Activated CD4-positive, alpha-beta memory T cell treated with anti-CD3 and anti-CD28 coated beads for 36 hours (primary cell): ENCODE measurements around the gene KIAA1671. TPM values are rescaled to one million over a fixed set of nuclear protein-coding genes. Genes with fewer than 3 reads are reported as not detected.

Experiments
- CTCF ChIA-PET: fragments of 350-600 bp; sonication (Branson Sonifier 250); formaldehyde crosslinking; loops from one replicate; lab custom pipeline; 2021; ENCODE audit warnings: antibody characterized with exemption, inconsistent platforms; lab: Charles Lee
- POLR2A ChIA-PET: fragments of 350-600 bp; sonication (Branson Sonifier 250); formaldehyde crosslinking; loops from one replicate; lab custom pipeline; 2021; ENCODE audit warnings: antibody characterized with exemption; lab: Charles Lee
- DNase-seq: peaks from one replicate; pipeline ENCODE4 v3.0.0-alpha.2; 2020
- H3K27ac Mint-ChIP-seq: one replicate; pipeline ENCODE4 v1.8.0; 2021; ENCODE audit warnings: mixed read lengths
- H3K27me3 Mint-ChIP-seq: one replicate; pipeline ENCODE4 v1.8.0; 2021; ENCODE audit warnings: mixed read lengths
- H3K36me3 Mint-ChIP-seq: one replicate; pipeline ENCODE4 v1.8.0; 2021; ENCODE audit warnings: mixed read lengths
- H3K4me1 Mint-ChIP-seq: one replicate; pipeline ENCODE4 v1.8.0; 2021; ENCODE audit warnings: low read depth, mixed read lengths
- H3K4me3 Mint-ChIP-seq: one replicate; pipeline ENCODE4 v1.8.0; 2021; ENCODE audit warnings: mild to moderate bottlenecking, mixed read lengths
- H3K9me3 Mint-ChIP-seq: one replicate; pipeline ENCODE4 v1.8.0; 2021; ENCODE audit warnings: mixed read lengths
- intact Hi-C: fragments of 100-400 bp; cut with micrococcal nuclease; formaldehyde crosslinking; loops from one replicate; pipeline ENCODE4 v1.15.1; 2023
- total RNA-seq, 2 experiments: library from RNA; stranded (reverse); gene quantifications; one replicate each; pipeline ENCODE4 v1.2.3, GENCODE V29; 2021

Gene KIAA1671
- total RNA-seq, 2 experiments from 2014 or later, result 6.5 to 6.8 TPM

DNA sequence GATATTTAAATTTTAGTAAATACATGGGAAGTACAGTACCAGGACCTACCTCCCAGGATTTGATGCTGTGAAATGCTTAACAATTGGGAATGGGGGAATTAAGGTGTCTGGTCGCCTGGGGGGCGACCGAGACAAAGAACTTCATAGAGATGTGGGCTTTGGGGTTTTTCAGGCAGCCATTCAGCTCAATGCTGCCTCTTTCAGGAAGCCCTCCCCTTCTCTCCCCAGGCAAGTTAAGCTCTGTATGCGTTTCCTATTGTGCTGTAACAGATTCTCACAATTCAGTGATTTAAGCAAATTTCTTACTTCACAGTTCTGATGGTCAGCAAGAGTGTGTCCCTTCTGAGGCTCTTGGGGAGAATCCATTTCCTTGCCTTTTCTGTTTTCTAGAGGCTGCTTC lies 53.8 kb downstream of the KIAA1671 start:
- POLR2A ChIA-PET, result no interaction called here
- Mint-ChIP-seq H3K36me3 (no peaks in the 10 kb centered on the region), H3K9me3 (peaks cover 10% of the 10 kb centered on the region), H3K27ac (no peak overlapping the region), H3K27me3 (no peaks in the 10 kb centered on the region), H3K4me1 (peaks cover 3% of the 10 kb centered on the region), H3K4me3 (no peak overlapping the region)
- CTCF ChIA-PET, result no interaction called here
- intact Hi-C loops, result no loop called here
- DNase-seq, result no peak

- Mint-ChIP-seq H3K27me3 (no peaks in the 10 kb centered on the region), H3K27ac (no peak overlapping the region), H3K9me3 (peaks cover 4% of the 10 kb centered on the region), H3K4me1 (no peaks in the 10 kb centered on the region), H3K36me3 (no peaks in the 10 kb centered on the region), H3K4me3 (no peak overlapping the region)
- POLR2A ChIA-PET, result no interaction called here
- intact Hi-C loops, result no loop called here
- no peak for DNase-seq
- CTCF ChIA-PET, result no interaction called here
Observed at GRCh38 chr22:25007444-25008106, 55.1 kb downstream of the KIAA1671 start.

GRCh38 chr22:25008666-25009065 lies 56.1 kb downstream of the KIAA1671 start:
- CTCF ChIA-PET, result no interaction called here
- no peaks in the 10 kb centered on the region for H3K36me3 Mint-ChIP-seq
- intact Hi-C loops, result no loop called here
- no peaks in the 10 kb centered on the region for H3K27me3 Mint-ChIP-seq
- H3K27ac Mint-ChIP-seq, result no peak overlapping the region
- POLR2A ChIA-PET, result no interaction called here
- H3K4me1 Mint-ChIP-seq, result no peaks in the 10 kb centered on the region
- no peak overlapping the region for H3K4me3 Mint-ChIP-seq
- DNase-seq, result no peak
- H3K9me3 Mint-ChIP-seq, result no peaks in the 10 kb centered on the region

DNA sequence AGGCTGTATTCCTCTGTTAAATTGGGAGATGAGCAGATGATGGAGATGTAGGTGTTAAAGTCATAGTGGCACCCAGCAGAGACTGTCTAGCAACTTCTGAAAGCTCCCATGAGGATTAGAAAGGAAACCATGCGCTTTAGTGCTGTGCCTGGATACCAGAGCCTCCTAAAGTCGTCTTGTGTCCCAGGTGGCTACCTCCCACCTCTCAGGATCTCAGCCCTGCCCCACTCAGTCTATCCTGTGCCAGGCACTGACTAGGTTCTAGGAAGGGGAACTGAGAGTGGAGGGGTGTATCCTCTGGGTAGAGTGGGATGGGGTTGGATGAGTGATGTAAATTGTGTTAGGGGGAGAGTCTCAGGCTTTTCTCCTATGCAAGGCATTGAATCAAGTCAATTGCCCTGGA lies 60.2 kb downstream of the KIAA1671 start:
- CTCF ChIA-PET, result interaction anchor here (1.4 kb wide), 1 partner anchor 36 kb away, joined by 3 read pairs; no protein-coding TSS in a partner anchor
- POLR2A ChIA-PET, result no interaction called here
- H3K9me3 Mint-ChIP-seq, result no peaks in the 10 kb centered on the region
- H3K4me3 Mint-ChIP-seq, result no peak overlapping the region
- DNase-seq, result no peak
- H3K27me3 Mint-ChIP-seq, result no peaks in the 10 kb centered on the region
- H3K4me1 Mint-ChIP-seq, result no peaks in the 10 kb centered on the region
- intact Hi-C loops, result no loop called here
- no peaks in the 10 kb centered on the region for H3K36me3 Mint-ChIP-seq
- H3K27ac Mint-ChIP-seq, result no peak overlapping the region

- ChIA-PET POLR2A (no interaction called here), CTCF (interaction anchor here (0.6 to 1.8 kb wide), 3 partner anchors 35 to 808 kb away, joined by 3 to 5 read pairs (median 4); no protein-coding TSS in a partner anchor)
- no peak for DNase-seq
- Mint-ChIP-seq H3K9me3 (no peaks in the 10 kb centered on the region), H3K4me3 (no peak overlapping the region), H3K4me1 (no peaks in the 10 kb centered on the region), H3K27ac (no peak overlapping the region), H3K27me3 (no peaks in the 10 kb centered on the region), H3K36me3 (no peaks in the 10 kb centered on the region)
- intact Hi-C loops, result no loop called here
Observed at GRCh38 chr22:25013607-25014006, 61.1 kb downstream of the KIAA1671 start.

DNA sequence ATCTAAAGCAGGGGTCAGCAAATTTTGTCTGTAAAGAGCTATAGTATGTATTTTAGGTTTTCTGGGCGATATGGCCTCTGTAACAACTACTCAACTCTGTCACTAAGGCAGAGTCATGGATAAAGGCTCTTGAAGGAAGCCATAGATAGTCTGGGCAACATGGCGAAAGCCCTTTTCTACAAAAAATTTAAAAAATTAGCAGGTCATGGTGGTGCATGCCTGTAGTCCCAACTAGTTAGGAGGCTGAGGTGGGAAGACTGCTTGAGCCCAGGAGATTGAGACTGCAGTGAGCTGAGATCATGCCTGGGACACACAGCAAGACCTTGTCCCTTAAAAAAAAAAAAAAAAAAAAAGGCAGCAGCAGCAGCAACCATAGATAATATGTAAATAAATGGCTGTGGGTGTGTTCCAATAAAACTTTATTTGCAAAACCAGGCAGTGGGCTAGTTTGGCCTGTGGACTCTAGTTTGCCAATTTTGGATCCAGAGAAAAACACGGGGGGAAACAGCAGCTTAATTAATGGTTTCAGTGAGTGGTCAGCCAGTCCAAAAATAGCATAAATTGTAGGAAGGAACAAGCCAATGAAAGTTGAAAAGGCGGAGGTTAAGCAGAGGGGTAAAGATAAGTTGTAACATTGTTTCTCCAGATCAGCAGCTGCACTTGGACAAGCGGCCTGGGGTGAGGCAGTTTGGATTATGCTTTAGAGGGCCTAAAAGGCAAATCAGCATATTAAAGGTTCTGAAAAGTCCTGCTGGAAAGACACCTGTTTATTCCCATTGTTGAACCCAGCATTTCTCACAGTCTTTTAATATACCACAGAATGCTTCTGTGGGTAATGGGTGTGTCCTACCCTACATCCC lies 62.6 kb downstream of the KIAA1671 start:
- CTCF ChIA-PET, result interaction anchor here (1.8 kb wide), 1 partner anchor 33 kb away, joined by 5 read pairs; no protein-coding TSS in a partner anchor
- H3K36me3 Mint-ChIP-seq, result no peaks in the 10 kb centered on the region

DNA sequence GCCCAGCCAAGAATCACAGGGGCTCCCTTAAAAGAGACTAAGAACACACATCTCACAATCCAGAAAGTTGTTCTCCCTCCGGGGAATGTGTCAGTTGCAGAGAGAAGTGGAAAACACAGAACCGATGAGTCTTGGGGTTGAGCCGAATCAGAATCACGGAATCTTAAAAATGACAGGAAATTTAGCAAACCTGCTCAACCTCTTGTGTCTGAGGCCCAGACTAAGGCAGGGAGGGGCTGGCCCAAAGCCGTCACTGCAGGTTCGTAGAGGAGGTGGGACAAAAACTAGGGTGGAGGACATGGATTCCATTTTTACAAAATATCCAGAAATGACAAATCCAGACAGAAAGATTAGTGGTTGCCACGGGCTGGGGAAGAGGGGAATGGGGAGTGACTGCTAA lies 63.8 kb downstream of the KIAA1671 start:
- CTCF ChIA-PET, result no interaction called here

More for the DNA sequence above, 62.6 kb downstream of the KIAA1671 start:
- Mint-ChIP-seq H3K27me3 (peaks cover 4% of the 10 kb centered on the region), H3K27ac (no peak overlapping the region), H3K4me1 (no peaks in the 10 kb centered on the region), H3K9me3 (no peaks in the 10 kb centered on the region), H3K4me3 (no peak overlapping the region)
- intact Hi-C loops, result no loop called here
- DNase-seq, result no peak
- POLR2A ChIA-PET, result interaction anchor here (1.2 kb wide), 1 partner anchor 10 kb away, joined by 3 read pairs; no protein-coding TSS in a partner anchor

DNA sequence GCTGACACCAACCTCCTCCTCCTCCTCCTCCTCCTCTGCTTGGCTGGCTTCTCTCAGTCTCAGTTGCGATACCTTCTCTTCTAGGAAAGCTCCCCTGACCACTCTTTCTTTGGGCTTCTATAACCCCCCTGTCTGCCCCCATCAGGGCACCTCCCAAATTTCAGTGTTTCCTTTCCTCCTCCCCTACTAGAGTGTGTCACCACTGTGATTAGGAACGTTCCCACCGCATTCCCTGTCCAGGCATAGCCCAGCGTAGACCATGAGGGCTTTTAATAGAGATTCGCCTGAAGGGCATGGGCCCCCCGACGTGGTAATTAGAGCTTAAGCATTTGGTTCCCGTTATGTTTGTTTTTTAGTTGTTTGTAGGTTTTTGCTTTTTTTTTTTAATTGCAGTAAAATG lies 65.5 kb downstream of the KIAA1671 start:
- no peak overlapping the region for H3K27ac Mint-ChIP-seq
- H3K36me3 Mint-ChIP-seq, result no peaks in the 10 kb centered on the region
- DNase-seq, result no peak
- H3K4me3 Mint-ChIP-seq, result no peak overlapping the region
- POLR2A ChIA-PET, result no interaction called here
- intact Hi-C loops, result no loop called here
- CTCF ChIA-PET, result no interaction called here
- no peaks in the 10 kb centered on the region for H3K4me1 Mint-ChIP-seq
- peaks cover 12% of the 10 kb centered on the region for H3K27me3 Mint-ChIP-seq
- no peaks in the 10 kb centered on the region for H3K9me3 Mint-ChIP-seq

More for the DNA sequence above, 63.8 kb downstream of the KIAA1671 start:
- no peak overlapping the region for H3K4me3 Mint-ChIP-seq
- POLR2A ChIA-PET, result no interaction called here
- DNase-seq, result no peak
- no peaks in the 10 kb centered on the region for H3K36me3 Mint-ChIP-seq
- H3K4me1 Mint-ChIP-seq, result no peaks in the 10 kb centered on the region
- intact Hi-C loops, result no loop called here
- no peak overlapping the region for H3K27ac Mint-ChIP-seq
- no peaks in the 10 kb centered on the region for H3K9me3 Mint-ChIP-seq
- peaks cover 10% of the 10 kb centered on the region for H3K27me3 Mint-ChIP-seq

- Mint-ChIP-seq H3K9me3 (no peaks in the 10 kb centered on the region), H3K36me3 (no peaks in the 10 kb centered on the region), H3K4me3 (no peak overlapping the region), H3K27ac (no peak overlapping the region), H3K4me1 (no peaks in the 10 kb centered on the region), H3K27me3 (peaks cover 12% of the 10 kb centered on the region)
- POLR2A ChIA-PET, result no interaction called here
- intact Hi-C loops, result no loop called here
- CTCF ChIA-PET, result no interaction called here
- no peak for DNase-seq
Observed at GRCh38 chr22:25019427-25020184, 67.1 kb downstream of the KIAA1671 start.

DNA sequence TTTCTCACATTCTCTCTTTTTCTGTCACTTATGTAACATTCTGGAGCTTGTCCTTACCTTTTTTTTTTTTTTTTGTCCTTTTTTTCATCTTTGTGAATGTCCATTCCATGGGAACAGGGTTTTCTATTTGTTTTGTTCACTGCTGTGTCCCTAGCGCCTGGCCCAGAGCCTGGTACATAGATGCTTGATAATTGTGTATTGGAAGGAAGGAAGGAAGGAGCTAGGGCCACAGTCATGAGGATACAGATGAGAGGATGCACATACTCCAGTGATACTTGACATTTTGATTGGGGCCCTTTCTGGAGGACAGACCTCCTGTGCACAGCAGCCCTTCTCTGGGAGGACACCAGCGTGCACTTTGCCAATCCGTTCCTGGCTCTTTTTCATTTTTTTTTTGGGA lies 68.9 kb downstream of the KIAA1671 start:
- intact Hi-C loops, result no loop called here
- Mint-ChIP-seq H3K27ac (no peak overlapping the region), H3K4me3 (no peak overlapping the region), H3K4me1 (peaks cover 5% of the 10 kb centered on the region), H3K9me3 (no peaks in the 10 kb centered on the region), H3K27me3 (peaks cover 12% of the 10 kb centered on the region), H3K36me3 (no peaks in the 10 kb centered on the region)
- ChIA-PET POLR2A (no interaction called here), CTCF (interaction anchor here (0.6 to 1.4 kb wide), 2 partner anchors 26 to 82 kb away, joined by 3 to 5 read pairs; no protein-coding TSS in a partner anchor)
- no peak for DNase-seq

DNA sequence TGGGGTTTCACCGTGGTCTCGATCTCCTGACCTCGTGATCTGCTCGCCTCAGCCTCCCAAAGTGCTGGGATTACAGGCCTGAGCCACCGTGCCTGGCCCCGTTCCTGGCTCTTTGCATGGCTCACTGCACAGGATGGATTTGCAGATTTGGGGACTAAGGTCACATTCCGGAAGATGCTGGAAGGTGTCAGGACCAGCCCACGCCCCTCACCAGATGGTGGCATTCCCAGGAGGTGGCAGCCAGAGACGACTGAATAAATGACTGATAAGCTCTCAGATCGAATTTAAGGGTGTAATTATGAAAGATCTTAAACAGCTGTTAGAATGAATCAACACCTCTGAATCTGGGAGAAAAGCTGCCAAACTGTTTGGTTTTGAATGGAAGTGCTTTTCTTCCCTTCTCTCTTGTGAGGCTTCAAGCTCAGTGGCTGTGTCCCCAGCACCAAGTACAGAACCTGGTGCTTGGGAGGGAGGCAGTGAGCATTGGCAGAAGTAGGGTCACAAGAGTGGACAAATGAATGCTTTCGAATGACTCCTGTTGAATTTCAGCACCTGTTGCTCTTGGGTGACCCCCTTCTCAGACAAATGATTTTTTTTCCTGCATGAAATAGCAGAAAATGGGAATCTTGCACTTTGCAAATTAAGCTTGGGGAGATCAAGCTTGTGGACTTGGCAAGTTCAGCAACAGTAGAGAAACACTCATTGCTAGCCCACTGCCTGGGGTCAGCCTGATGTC lies 69.6 kb downstream of the KIAA1671 start:
- H3K27ac Mint-ChIP-seq, result no peak overlapping the region
- no peak for DNase-seq
- CTCF ChIA-PET, result no interaction called here
- peaks cover 12% of the 10 kb centered on the region for H3K4me1 Mint-ChIP-seq
- H3K27me3 Mint-ChIP-seq, result peaks cover 12% of the 10 kb centered on the region
- POLR2A ChIA-PET, result no interaction called here
- H3K36me3 Mint-ChIP-seq, result no peaks in the 10 kb centered on the region
- no peak overlapping the region for H3K4me3 Mint-ChIP-seq
- H3K9me3 Mint-ChIP-seq, result no peaks in the 10 kb centered on the region
- intact Hi-C loops, result no loop called here
